GM19455 (cell line): ENCODE results near the gene MAP3K8.
A peak's percentile ranks its signal among the peaks of the same experiment; 100 is the strongest.

Source experiments
- ATAC-seq: cut with Tn5 transposase; IDR thresholded peaks from one replicate; pipeline ENCODE4 v1.9.1; 2021; ENCODE audit not compliant: unreplicated experiment

The MAP3K8 gene

DNA sequence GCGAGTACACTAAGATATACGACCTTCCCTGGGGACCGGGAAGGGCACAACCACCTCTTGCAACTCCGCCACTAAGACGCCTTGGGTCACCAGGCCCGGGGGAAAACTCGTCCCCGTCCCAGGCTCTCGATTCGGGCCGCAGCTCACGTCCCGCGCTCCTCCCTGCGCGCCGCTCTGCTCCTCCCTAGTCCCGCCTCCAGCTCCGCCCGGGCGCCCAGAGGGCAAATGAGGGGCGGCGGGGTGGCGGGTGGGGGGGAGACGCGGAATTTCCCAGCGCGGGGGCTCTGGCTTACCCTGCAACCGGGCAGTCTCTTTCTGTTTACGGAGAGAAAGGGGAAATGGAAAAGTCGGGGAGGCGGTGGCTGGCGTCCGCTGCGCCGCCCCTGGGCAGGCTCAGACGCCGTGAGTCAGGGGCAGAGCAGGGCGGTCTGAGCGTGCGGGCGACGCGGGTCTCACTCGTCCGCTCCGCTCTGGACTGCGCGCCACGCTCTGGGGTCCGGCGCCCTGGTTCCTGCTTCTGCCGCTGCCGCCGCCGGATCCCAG, at the start of gene MAP3K8:
MAP3K8 (plus strand) TSS at position 455 of the 543 bp plus-strand sequence. CDS start 4,755 bp downstream, outside the sequence.
- peak; percentile 63 for ATAC-seq

DNA sequence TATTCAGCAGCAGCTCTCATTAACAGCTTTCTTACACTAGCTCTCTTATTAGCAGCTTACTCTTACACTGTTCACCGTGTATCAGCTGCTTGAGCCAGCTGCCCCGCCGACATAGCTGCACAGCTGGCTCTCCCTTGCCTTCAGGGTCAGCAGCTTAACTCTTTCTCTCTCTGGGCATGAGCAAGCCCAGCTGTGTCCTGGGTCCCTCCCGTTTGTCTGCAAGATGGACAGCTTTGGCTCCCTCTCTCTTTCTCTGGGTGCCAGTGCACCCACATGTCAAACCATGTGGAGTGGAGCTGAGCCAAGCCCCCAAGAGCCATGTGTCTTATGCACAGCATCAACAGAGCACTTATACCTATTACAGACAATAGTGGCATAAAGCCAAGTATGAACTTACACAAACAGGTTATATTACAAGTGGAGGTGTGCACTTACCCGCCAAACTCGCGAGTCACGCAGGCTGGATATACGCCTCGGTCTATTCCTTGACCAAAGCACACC, 49.2 kb upstream of the MAP3K8 start:
- ATAC-seq = no peak

GRCh38 chr10:30386801-30387588, 47.0 kb upstream of the MAP3K8 start:
- ATAC-seq = no peak

DNA sequence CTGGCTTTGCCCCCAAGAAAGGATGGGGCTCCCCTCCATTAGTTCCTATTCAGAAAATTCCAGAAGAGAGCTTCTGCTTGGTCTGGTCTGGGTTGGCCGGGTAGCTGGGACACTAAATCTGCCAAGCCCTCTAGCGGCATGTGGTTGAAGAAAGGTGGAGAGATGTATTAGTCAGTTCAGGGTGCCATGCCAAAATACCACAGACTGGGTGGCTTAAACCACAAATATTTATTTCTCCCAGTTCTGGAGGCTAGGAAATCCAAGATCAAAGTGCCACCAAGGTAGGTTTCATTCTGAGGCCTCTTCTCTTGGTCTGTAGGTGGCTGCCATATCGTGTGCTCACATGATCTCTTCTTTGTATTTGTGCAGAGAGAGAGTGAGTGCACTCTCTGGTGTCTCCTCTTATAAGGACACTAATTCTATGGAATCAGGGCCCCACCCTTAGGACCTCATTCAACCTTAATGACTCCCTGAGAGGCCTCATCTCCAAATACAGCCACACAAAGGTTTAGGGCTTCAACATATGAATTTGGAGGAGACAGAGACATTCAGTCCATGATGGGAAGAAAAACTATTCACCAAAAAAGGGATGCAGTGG, 46.2 kb upstream of the MAP3K8 start:
- no peak for ATAC-seq

GRCh38 chr10:30389543-30389942, 44.4 kb upstream of the MAP3K8 start:
- no peak for ATAC-seq

- ATAC-seq = no peak
Observed at GRCh38 chr10:30390207-30390606, 43.8 kb upstream of the MAP3K8 start.

DNA sequence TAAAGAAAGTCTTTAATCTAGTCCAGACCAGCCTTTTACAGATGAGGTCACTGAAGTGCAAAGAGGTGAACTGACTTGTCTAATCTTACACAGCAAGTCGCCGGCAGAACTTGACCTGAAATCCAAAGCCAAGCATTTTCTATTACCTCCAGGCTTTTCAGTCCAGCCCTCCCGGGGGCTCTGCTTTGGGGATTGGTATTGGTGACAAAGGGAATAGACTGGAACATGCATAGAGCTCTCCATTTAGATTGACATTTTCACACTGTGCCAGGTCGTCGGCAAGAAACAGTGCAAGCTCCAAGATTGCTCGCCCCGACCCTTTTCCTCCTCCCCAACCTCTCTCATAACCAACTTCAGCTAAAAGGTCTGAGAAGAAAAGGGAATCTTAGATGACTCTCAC, 42.7 kb upstream of the MAP3K8 start:
- ATAC-seq = no peak

- peak; percentile 93 for ATAC-seq
Observed at GRCh38 chr10:30392564-30392990, 41.4 kb upstream of the MAP3K8 start.

DNA sequence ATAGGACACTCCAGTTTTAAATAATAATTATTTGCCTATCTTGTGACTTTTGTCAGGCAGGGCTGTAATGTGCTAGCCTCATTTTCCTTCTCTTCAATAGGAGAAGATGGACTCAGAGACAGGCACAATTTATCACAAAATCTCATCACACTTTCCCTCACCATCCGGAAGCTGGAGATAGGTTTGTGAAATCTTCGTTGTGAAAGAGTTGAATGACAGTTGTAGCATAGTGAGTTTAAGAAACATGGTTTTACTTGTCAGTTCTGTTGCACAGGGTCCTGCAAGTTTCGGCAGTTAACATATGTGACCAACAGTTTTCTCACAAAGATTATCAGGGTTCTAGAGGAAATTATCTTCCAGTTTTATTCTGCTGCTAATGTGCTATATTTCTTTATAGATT, 37.7 kb upstream of the MAP3K8 start:
- ATAC-seq = no peak

DNA sequence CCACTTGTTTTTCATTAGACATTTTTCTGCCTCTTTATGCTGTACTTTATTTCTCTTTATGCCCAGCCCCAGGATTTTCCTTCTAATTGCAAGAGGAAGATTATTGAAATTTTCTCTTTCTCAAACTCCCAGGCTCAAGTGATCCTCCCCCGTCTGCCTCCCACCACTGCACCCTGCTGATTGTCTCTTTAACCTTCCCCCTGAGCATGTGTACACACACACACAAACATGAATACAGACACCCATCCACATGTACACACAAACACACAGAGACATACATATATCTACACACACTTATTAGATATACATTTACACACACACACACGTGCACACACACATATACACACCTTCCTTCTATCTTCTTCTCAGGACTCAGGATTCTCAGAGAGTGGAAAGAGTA, 37.3 kb upstream of the MAP3K8 start:
- no peak for ATAC-seq

- ATAC-seq = no peak
Observed at GRCh38 chr10:30398193-30398592, 35.8 kb upstream of the MAP3K8 start.

DNA sequence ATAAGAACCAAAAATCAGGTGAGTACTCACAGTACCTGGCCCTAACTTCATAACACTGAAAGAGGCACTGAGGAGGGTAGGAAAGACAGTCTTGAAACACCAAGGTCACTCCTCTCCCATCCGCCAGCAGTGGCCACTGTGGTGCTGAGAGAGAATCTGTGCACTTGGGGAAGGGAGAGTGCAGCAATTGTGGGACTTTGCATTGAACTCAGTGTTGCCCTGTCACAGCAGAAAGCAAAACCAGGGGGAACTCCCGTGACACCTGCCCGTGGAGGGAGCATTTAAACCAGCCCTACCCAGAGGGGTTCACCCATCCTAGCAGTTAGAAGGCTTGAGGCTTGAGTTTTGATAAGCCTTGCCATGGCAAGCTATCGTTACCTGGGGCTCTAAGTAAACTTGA, 35.2 kb upstream of the MAP3K8 start:
- no peak for ATAC-seq

DNA sequence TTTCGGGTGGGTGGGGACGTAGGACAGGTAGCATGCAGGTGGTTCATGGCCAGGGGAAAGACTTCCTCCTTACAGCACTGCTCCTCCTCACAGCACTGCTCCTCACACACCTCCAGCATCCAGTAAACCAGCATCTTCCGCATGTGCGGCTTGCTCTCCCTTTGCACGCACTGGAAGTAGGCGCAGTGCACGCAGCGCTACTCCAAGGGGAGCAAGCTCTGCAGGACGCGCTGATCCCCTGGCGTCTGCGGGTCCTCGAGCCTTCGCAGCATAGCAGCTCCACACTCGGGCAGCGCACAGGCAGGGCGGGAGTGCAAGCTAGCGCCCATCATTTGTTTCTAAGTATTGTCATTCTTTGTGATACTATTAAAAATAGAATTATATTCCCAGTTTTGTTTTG, 30.5 kb upstream of the MAP3K8 start:
- no peak for ATAC-seq

DNA sequence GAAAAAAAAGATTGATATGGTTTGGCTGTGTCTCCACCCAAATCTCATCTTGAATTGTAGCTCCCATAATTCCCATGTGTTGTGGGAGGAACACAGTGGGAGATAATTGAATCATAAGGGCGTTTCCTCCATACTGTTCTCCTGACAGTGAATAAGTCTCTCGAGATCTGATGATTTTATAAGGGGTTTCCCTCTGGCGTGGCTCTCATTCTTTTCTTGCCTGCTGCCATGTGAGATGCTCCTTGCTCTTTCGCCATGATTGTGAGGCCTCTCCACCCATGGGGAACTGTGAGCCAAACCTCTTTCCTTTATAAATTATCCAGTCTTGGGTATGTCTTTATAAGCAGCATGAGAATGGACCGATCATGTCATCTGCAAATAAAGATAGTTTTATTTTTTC, 29.4 kb upstream of the MAP3K8 start:
- ATAC-seq = no peak

- ATAC-seq = no peak
Observed at GRCh38 chr10:30411263-30411662, 22.7 kb upstream of the MAP3K8 start.

- no peak for ATAC-seq
Observed at GRCh38 chr10:30412901-30413300, 21.1 kb upstream of the MAP3K8 start.

DNA sequence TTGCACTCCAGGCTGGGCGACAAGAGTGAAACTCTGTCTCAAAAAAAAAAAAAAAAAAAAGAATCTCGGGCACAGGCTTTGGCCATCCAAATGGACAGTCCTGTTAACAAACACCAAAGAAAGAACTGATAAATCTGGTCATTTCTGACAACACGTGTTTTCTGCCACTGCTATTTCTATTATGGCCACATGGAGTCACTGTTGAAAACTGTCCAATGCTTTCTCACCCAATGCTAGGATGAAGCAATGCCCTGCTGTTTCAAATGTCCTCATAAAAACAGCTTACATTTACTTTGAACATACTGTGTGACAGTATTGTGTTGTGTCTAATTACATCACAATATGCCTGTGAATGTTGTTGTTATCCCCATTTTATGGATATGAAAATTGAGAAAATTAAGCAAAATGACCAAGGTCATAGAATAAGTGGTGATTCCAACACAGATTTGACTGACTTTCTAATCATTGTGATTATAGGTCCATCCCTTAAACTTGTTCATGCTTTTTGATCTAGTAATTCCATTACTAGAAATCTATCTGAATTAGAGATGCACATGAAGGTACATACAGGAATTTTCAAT, 19.9 kb upstream of the MAP3K8 start:
- ATAC-seq = no peak

DNA sequence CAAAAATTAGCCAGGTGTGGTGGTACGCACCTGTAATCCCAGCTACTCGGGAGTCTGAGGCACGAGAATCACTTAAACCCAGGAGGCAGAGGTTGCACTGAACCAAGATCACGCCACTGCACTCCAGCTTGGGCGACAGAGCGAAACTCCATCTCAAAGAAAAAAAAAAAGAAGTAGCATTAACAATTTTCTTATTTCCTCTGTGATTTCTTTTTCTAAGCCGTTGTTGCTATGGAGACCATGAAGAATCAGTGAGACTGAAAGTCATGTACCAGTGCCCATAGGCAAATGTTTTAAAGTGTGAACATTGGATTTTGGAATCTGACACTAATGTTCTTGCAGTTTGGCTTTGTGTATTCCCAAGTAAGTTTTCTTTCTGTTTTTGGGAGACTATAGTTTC, 18.4 kb upstream of the MAP3K8 start:
- ATAC-seq = no peak

DNA sequence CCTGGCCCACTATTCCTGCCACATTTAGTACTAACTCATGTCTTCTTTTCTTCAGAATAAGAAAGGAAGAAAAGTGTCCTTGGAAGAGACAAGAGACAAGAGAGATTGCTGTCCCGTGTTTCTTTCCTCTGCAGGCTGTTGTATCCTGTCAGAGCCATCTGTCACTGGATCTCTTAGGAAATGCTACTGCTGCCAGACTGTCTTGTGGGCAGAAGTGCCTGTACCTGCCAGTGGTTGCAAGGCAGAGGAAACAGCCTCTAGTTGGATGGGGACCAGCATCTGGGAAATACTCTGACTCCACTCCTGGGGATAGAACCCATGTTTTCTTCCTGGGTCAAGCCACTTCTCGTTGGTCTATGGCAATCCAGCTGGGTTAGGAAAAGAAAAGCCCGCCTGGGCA, 16.7 kb upstream of the MAP3K8 start:
- ATAC-seq = no peak

GRCh38 chr10:30420266-30420665, 13.7 kb upstream of the MAP3K8 start:
- ATAC-seq = no peak

DNA sequence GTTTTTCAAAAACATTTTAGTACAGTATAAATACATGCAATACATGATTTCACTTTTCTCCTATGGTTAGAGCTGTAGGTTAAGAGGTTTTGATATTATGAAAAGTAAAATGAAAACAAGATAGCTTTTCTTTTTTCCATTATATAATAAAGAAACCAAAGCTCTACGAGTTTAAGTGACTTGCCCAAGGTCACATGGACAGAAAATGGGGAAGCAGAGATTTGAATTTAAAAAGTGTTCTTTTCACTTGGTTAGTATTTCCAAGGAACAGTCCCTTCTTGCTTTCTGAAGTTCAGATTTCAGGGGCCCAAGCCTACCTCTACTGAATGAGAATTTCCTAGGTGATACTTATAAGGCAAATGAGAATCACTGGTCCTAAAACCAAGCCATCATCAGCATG, 13.2 kb upstream of the MAP3K8 start:
- ATAC-seq = no peak

DNA sequence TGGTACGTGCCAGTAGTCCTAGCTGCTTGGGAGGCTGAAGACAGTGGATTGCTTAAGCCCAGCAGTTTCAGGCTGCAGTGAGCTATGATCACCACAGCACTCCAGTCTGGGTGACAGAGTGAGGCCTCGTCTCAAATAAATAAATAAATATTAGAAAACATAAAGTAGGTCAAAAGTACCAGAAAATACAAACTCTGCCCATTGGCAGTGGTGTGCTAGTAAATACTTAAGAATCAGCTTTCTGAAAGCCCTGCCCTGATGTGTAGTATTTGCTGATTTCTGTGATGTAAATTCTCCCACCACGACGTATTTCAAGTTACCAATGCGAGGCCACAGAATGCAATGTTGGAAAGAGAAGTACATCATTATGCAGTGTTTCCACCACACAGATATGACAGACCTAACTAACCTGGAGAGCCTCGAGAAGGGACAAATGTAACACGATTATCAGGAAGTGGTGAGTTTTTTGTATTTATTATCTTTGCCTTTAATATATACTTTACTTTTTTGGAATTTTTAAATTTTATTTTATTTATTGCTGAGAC, 11.8 kb upstream of the MAP3K8 start:
- ATAC-seq = no peak
